Endothelial cell of umbilical vein (primary cell): ENCODE data around the gene KCTD10. TPM values are rescaled to one million over a fixed set of nuclear protein-coding genes. Genes with fewer than 3 reads are reported as not detected.

Experiments used
- BruUV-seq: library from RNA; stranded (reverse); fragments of 400-500 nt; replicated peaks from 2 replicates; lab custom pipeline; 2021; lab: Mats Ljungman, UMichigan
- CTCF ChIA-PET: fragments of 300-600, 350-600 bp; sonication (Branson Sonifier 250); formaldehyde crosslinking; loops from one replicate; lab custom pipeline; 2021; ENCODE audit warnings: antibody characterized with exemption, inconsistent platforms; lab: Charles Lee
- POLR2A ChIA-PET: fragments of 300-600, 350-600 bp; sonication (Branson Sonifier 250); formaldehyde crosslinking; loops from one replicate; lab custom pipeline; 2021; ENCODE audit warnings: antibody characterized with exemption, inconsistent platforms; lab: Charles Lee
- DNase-seq: peaks from one replicate; pipeline ENCODE4 v3.0.0-alpha.2; 2011; ENCODE audit warnings: low read depth, low spot score
- FAIRE-seq: peaks from 2 replicates; lab custom pipeline; 2011; peaks lifted over from hg19 to GRCh38; lab: Jason Lieb, UNC
- H2AFZ ChIP-seq: 2 replicates; pipeline ENCODE4 v1.6.0; 2012; ENCODE audit warnings: low read depth, low read length, control low read depth, inconsistent platforms
- H3K27ac ChIP-seq: 2 replicates; pipeline ENCODE4 v1.5.1; 2011; ENCODE audit warnings: low read depth, mild to moderate bottlenecking, control low read depth, low read length, moderate library complexity; ENCODE audit not compliant: insufficient read depth
- H3K27me3 ChIP-seq, 2 experiments: 2 replicates each; pipeline versions ENCODE4 v1.6.0 to v1.6.1; 2011; ENCODE audit warnings: low read length in 2 of 2, mixed read lengths in 1 of 2; ENCODE audit not compliant: control insufficient read depth in 2 of 2, insufficient read depth in 2 of 2
- H3K36me3 ChIP-seq, 2 experiments: 2 replicates in 1 of 2; 3 replicates in 1 of 2; pipeline ENCODE4 v1.5.1; 2011; ENCODE audit warnings: low read length in 2 of 2, mild to moderate bottlenecking in 1 of 2, moderate library complexity in 1 of 2; ENCODE audit not compliant: control insufficient read depth in 2 of 2, insufficient read depth in 2 of 2; ENCODE audit errors: extremely low read depth in 1 of 2
- H3K4me1 ChIP-seq: 3 replicates; pipeline ENCODE4 v1.5.1; 2011; ENCODE audit warnings: mild to moderate bottlenecking, low read length; ENCODE audit not compliant: control insufficient read depth, insufficient read depth; ENCODE audit errors: extremely low read depth
- H3K4me2 ChIP-seq: 2 replicates; pipeline ENCODE4 v1.6.1; 2011; ENCODE audit warnings: low read length, control low read depth, mixed read lengths; ENCODE audit not compliant: insufficient read depth
- H3K4me3 ChIP-seq, 3 experiments: fragments of 200-600 bp in 1 of 3; sonication (generic), shearing (Covaris generic) in 1 of 3; replicated peaks in 1 of 3; 2 replicates each; pipeline ENCODE4 v1.5.1; 2011 to 2016; ENCODE audit warnings: control low read depth in 3 of 3, low read length in 3 of 3, mild to moderate bottlenecking in 2 of 3, inconsistent platforms in 1 of 3, low read depth in 1 of 3, moderate library complexity in 1 of 3; ENCODE audit not compliant: insufficient read depth in 1 of 3
- H3K79me2 ChIP-seq: 2 replicates; pipeline ENCODE4 v1.6.0; 2012; ENCODE audit warnings: low read length, inconsistent platforms; ENCODE audit not compliant: control insufficient read depth, insufficient read depth
- H3K9ac ChIP-seq: replicated peaks from 2 replicates; pipeline ENCODE3; 2011; ENCODE audit warnings: low read length, control low read depth; ENCODE audit not compliant: insufficient read depth; ENCODE audit errors: extremely low read depth
- H3K9me1 ChIP-seq: replicated peaks from 3 replicates; pipeline ENCODE4 v1.6.0; 2011; ENCODE audit warnings: mild to moderate bottlenecking, low read length; ENCODE audit not compliant: control insufficient read depth, insufficient read depth; ENCODE audit errors: extremely low read depth
- H3K9me3 ChIP-seq: replicated peaks from 2 replicates; pipeline ENCODE4 v1.5.1; 2012; ENCODE audit warnings: low read length, inconsistent platforms; ENCODE audit not compliant: control insufficient read depth, insufficient read depth
- H4K20me1 ChIP-seq: replicated peaks from 2 replicates; pipeline ENCODE3; 2011; ENCODE audit warnings: mild to moderate bottlenecking, low read length; ENCODE audit not compliant: control insufficient read depth, insufficient read depth; ENCODE audit errors: extremely low read depth
- EZH2 ChIP-seq: IDR thresholded peaks from 2 replicates; pipeline ENCODE4 v1.6.1; 2012; ENCODE audit warnings: borderline replicate concordance, low read depth, mild to moderate bottlenecking, moderate library complexity, low read length, inconsistent platforms; ENCODE audit not compliant: severe bottlenecking
- FOS ChIP-seq: IDR thresholded peaks from 2 replicates; pipeline ENCODE4 v1.6.1; 2011; ENCODE audit warnings: mild to moderate bottlenecking, low read length, moderate library complexity, borderline replicate concordance; ENCODE audit not compliant: insufficient read depth
- GATA2 ChIP-seq: IDR thresholded peaks from 2 replicates; pipeline ENCODE4 v1.7.0; 2011; ENCODE audit warnings: low read depth, mild to moderate bottlenecking, moderate library complexity, mixed read lengths, low read length; ENCODE audit not compliant: insufficient read length, insufficient read depth
- JUN ChIP-seq: IDR thresholded peaks from 2 replicates; pipeline ENCODE4 v1.6.1; 2011; ENCODE audit warnings: borderline replicate concordance, low read depth; ENCODE audit not compliant: insufficient read length, insufficient read depth
- POLR2AphosphoS5 ChIP-seq: IDR thresholded peaks from 2 replicates; pipeline ENCODE4 v1.6.1; 2012; ENCODE audit warnings: low read depth, mild to moderate bottlenecking, control low read depth, low read length, moderate library complexity; ENCODE audit not compliant: insufficient read depth
- dilution Hi-C: fragments of 300-500 bp; cut with MboI; formaldehyde crosslinking; loops from one replicate; pipeline ENCODE4 v1.15.0; 2019; ENCODE audit warnings: low sequenced_read_pairs; ENCODE audit not compliant: extremely low pct_ligation_motif_present
- intact Hi-C: fragments of 100-400 bp; cut with micrococcal nuclease; formaldehyde crosslinking; loops from one replicate; pipeline ENCODE4 v1.10.0; 2022
- polyA plus RNA-seq, 4 experiments: library from polyadenylated mRNA; depleted of rRNA in 3 of 4; stranded (reverse) in 3 of 4; unstranded in 1 of 4; fragments of >200 nt; gene quantifications; 2 replicates each; pipeline versions ENCODE4 v1.2.1 to v1.2.3, GENCODE V29; 2011 to 2012; ENCODE audit warnings: missing spikeins in 1 of 4
- total RNA-seq: library from RNA; stranded (reverse); gene quantifications from 2 replicates; pipeline ENCODE4 v1.2.3, GENCODE V29; 2021
- TF ChIP-seq, protein P1 (sequence below), 2 donors: IDR thresholded peaks; 1 replicate in 1 of 2; 2 replicates in 1 of 2; pipeline ENCODE4 v1.5.1; 2011; ENCODE audit warnings: low read length in 2 of 2, mild to moderate bottlenecking in 2 of 2, moderate library complexity in 2 of 2, control low read depth in 1 of 2, inconsistent platforms in 1 of 2, low read depth in 1 of 2; ENCODE audit not compliant: insufficient read depth in 1 of 2; ENCODE audit errors: extremely low read depth in 1 of 2

The KCTD10 gene
- total and polyA plus RNA-seq, 2 donors (not counting 3 experiments of a cell fraction or from before 2014, with no cell fraction given): 101 to 112 TPM

DNA sequence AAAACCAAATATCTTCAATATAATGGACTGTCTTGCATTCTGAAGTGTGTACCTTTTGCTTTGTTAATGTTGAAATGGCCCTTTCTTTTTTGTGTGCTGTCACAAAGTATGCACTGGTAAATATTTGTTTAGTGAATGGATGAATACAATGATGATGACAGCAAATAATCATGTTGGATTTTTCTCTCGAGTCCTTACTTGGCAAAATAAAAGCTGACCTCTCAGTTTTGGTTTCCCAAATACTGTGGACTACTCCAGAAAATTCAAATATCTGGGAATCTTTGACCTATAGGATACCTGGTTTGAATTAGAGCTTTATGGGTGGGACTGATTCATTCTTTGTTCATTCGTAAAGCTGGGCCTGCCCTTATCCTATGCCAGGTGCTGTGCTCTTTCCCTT is 5.8 kb upstream of the KCTD10 start:
- ChIA-PET POLR2A (interaction anchor here (0.6 kb wide), 1 partner anchor 388 kb away, joined by 3 read pairs; no protein-coding TSS in a partner anchor), CTCF (interaction anchor here (1.2 to 1.8 kb wide), 3 partner anchors 50 to 55 kb away, joined by 3 to 6 read pairs (median 5); no protein-coding TSS in a partner anchor)
- Histone ChIP-seq H2AFZ (no peak overlapping the region), H3K4me1 (peaks cover 8% of the 10 kb centered on the region), H3K9me3 (no peaks in the 10 kb centered on the region), H3K4me2 (no peak overlapping the region), H3K9me1 (no peaks in the 10 kb centered on the region), H3K27ac (no peak overlapping the region), H3K9ac (no peak overlapping the region), H3K79me2 (peaks cover 15% of the 10 kb centered on the region), H4K20me1 (no peaks in the 10 kb centered on the region), H3K27me3 (no peaks in the 10 kb centered on the region), H3K36me3 (peaks cover 8 to 27% of the 10 kb centered on the region in 2 experiments), H3K4me3 (no peak overlapping the region)
- intact Hi-C loops (no loop called here), dilution Hi-C loops (no loop called here)
- TF ChIP-seq GATA2 (no peak), POLR2AphosphoS5 (no peak), FOS (no peak), JUN (no peak), EZH2 (no peak)
- TF ChIP-seq, protein P1, sequence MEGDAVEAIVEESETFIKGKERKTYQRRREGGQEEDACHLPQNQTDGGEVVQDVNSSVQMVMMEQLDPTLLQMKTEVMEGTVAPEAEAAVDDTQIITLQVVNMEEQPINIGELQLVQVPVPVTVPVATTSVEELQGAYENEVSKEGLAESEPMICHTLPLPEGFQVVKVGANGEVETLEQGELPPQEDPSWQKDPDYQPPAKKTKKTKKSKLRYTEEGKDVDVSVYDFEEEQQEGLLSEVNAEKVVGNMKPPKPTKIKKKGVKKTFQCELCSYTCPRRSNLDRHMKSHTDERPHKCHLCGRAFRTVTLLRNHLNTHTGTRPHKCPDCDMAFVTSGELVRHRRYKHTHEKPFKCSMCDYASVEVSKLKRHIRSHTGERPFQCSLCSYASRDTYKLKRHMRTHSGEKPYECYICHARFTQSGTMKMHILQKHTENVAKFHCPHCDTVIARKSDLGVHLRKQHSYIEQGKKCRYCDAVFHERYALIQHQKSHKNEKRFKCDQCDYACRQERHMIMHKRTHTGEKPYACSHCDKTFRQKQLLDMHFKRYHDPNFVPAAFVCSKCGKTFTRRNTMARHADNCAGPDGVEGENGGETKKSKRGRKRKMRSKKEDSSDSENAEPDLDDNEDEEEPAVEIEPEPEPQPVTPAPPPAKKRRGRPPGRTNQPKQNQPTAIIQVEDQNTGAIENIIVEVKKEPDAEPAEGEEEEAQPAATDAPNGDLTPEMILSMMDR (IDR thresholded peaks at IDR 0.05; ENCODE audit: extremely low read depth in 1 of 2, insufficient read depth in 1 of 2, low read depth in 1 of 2, low read length in 2 of 2): no peak
- FAIRE-seq (no peak), DNase-seq (no peak)
- BruUV-seq: no TSS peak
